PC-3 (cell line): ENCODE measurements around the gene EPHB2. TPM values are rescaled to one million over a fixed set of nuclear protein-coding genes. Genes with fewer than 3 reads are reported as not detected.

Experiments used
- ATAC-seq: fragments of 200-7000 bp; cut with Tn5 transposase; 2 replicates; pipeline ENCODE4 v1.9.1; 2020; ENCODE audit warnings: mild to moderate bottlenecking, moderate library complexity
- BruUV-seq: library from RNA; stranded (reverse); fragments of 400-500 nt; replicated peaks from 2 replicates; lab custom pipeline; 2021; lab: Mats Ljungman, UMichigan
- CTCF ChIA-PET: fragments of 300-600 bp; sonication (Branson Sonifier 250); formaldehyde crosslinking; loops from one replicate; lab custom pipeline; 2022; ENCODE audit warnings: antibody characterized with exemption; lab: Charles Lee
- POLR2A ChIA-PET: fragments of 300-600 bp; sonication (Branson Sonifier 250); formaldehyde crosslinking; loops from one replicate; lab custom pipeline; 2022; ENCODE audit warnings: antibody characterized with exemption; ENCODE audit not compliant: unreplicated experiment; lab: Charles Lee
- DNase-seq: peaks from one replicate; pipeline ENCODE4 v3.0.0-alpha.2; 2015
- H2AFZ ChIP-seq: fragments of 300-600 bp; sonication (generic); 2 replicates; pipeline ENCODE4 v1.6.0; 2016; ENCODE audit warnings: antibody characterized with exemption, low read length
- H3F3A ChIP-seq: fragments of 300-600 bp; sonication (generic); one replicate; pipeline ENCODE4 v1.6.0; 2017; ENCODE audit warnings: antibody characterized with exemption, low read length, control low read depth, mild to moderate bottlenecking; ENCODE audit not compliant: unreplicated experiment
- H3K27ac ChIP-seq: fragments of 300-600 bp; sonication (generic); 2 replicates; pipeline ENCODE4 v1.5.1; 2016; ENCODE audit warnings: mild to moderate bottlenecking, low read length
- H3K27me3 ChIP-seq: fragments of 300-600 bp; sonication (generic); 2 replicates; pipeline ENCODE4 v1.6.1; 2016; ENCODE audit warnings: low read length, mixed read lengths
- H3K36me3 ChIP-seq: fragments of 300-600 bp; sonication (generic); 2 replicates; pipeline ENCODE4 v1.6.1; 2016; ENCODE audit warnings: low read depth, mixed run types, low read length, mixed read lengths
- H3K4me1 ChIP-seq: fragments of 300-600 bp; sonication (generic); 2 replicates; pipeline ENCODE4 v1.5.1; 2016; ENCODE audit warnings: low read length; ENCODE audit not compliant: insufficient read depth
- H3K4me2 ChIP-seq: fragments of 300-600 bp; sonication (generic); 2 replicates; pipeline ENCODE4 v1.6.0; 2016; ENCODE audit warnings: low read length
- H3K4me3 ChIP-seq: fragments of 300-600 bp; sonication (generic); 2 replicates; pipeline ENCODE4 v1.5.1; 2016; ENCODE audit warnings: mild to moderate bottlenecking, low read length, mixed read lengths
- H3K79me2 ChIP-seq: fragments of 300-600 bp; sonication (generic); 2 replicates; pipeline ENCODE4 v1.6.1; 2017; ENCODE audit warnings: low read length, mixed read lengths
- H3K9ac ChIP-seq: fragments of 300-600 bp; sonication (generic); 2 replicates; pipeline ENCODE4 v1.6.0; 2016; ENCODE audit warnings: mild to moderate bottlenecking, low read length
- H3K9me2 ChIP-seq: fragments of 300-600 bp; sonication (generic); replicated peaks from 2 replicates; pipeline ENCODE4 v1.6.1; 2016; ENCODE audit warnings: mixed run types, low read length, mixed read lengths
- H3K9me3 ChIP-seq: fragments of 300-600 bp; sonication (generic); 2 replicates; pipeline ENCODE4 v1.6.1; 2016; ENCODE audit warnings: low read length, mixed read lengths
- H4K20me1 ChIP-seq: fragments of 300-600 bp; sonication (generic); 2 replicates; pipeline ENCODE4 v1.6.1; 2016; ENCODE audit warnings: low read length, mixed read lengths
- EZH2 ChIP-seq: fragments of 300-600 bp; sonication (generic); IDR thresholded peaks from one replicate; pipeline ENCODE4 v1.6.1; 2017; ENCODE audit warnings: antibody characterized with exemption, mild to moderate bottlenecking, low read length; ENCODE audit not compliant: unreplicated experiment
- EZH2phosphoT487 ChIP-seq: fragments of 300-600 bp; sonication (generic); IDR thresholded peaks from 2 replicates; pipeline ENCODE4 v1.6.1; 2018; ENCODE audit warnings: mild to moderate bottlenecking, antibody characterized with exemption, low read length, borderline replicate concordance
- intact Hi-C: fragments of 100-400 bp; cut with micrococcal nuclease; formaldehyde crosslinking; loops from 2 replicates; pipeline ENCODE4 v1.9.0; 2023
- total RNA-seq: library from RNA; depleted of rRNA; stranded (reverse); fragments of >200 nt; gene quantifications from 2 replicates; pipeline ENCODE4 v1.2.3, GENCODE V29; 2014
- TF ChIP-seq, protein P1 (sequence below): fragments of 300-600 bp; sonication (generic); conservative IDR thresholded peaks from 2 replicates; pipeline ENCODE4 v1.5.1; 2017; ENCODE audit warnings: antibody characterized with exemption, low read depth, mild to moderate bottlenecking, low read length

The EPHB2 gene
- total RNA-seq, 1 experiment from 2014 or later, result 23.2 TPM

DNA sequence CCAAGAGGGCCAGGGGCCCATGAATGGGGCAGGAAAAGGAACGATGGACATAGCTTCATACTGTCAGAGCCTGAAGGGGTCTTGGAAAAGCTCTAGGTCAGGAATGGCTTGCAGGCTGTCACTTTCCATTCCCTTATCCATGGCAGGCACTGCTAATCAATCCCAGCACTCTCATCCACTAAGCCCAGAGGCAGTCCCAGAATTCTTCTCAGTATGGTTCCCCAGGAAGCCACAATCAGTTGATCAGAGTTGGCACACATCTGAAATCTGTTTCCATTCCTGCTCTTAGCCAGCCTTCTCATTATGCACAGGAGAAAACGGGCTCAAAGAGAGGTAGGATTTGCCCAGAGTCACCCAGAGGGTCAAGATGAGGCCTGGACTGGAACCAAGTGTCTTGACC, 196.3 kb downstream of the EPHB2 start:
- H3F3A ChIP-seq, result no peaks in the 10 kb centered on the region
- no peak overlapping the region for H3K4me2 ChIP-seq
- POLR2A ChIA-PET, result interaction anchor here (0.6 kb wide), 1 partner anchor 46 kb away, joined by 6 read pairs; no protein-coding TSS in a partner anchor

DNA sequence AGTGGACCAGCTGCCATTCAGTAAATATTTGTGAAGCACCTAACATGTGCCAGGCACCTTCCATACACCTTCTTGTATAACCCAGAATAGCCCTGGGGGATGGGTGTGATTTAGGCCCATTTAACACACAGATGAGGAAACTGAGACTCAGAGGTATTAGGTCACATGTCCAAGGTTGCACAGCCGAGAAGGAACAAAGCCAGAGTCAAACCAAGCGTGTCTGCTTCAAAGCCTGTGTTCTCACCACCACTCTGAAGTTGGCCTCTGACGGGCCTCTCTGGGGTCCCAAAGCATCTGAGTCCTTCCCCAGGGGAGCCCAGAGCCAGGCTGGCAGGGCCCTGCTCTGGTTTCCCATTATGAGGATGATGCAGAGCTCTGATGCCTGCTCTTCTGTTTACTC, 196.9 kb downstream of the EPHB2 start:
- no TSS peak for BruUV-seq
- ATAC-seq (no peak), DNase-seq (no peak)
- CTCF ChIA-PET, result no interaction called here
- no peaks in the 10 kb centered on the region for H3K9me2 ChIP-seq
- H3K4me3 ChIP-seq, result no peak overlapping the region
- POLR2A ChIA-PET, result no interaction called here
- TF ChIP-seq EZH2 (no peak), EZH2phosphoT487 (no peak)
- TF ChIP-seq, protein P1, sequence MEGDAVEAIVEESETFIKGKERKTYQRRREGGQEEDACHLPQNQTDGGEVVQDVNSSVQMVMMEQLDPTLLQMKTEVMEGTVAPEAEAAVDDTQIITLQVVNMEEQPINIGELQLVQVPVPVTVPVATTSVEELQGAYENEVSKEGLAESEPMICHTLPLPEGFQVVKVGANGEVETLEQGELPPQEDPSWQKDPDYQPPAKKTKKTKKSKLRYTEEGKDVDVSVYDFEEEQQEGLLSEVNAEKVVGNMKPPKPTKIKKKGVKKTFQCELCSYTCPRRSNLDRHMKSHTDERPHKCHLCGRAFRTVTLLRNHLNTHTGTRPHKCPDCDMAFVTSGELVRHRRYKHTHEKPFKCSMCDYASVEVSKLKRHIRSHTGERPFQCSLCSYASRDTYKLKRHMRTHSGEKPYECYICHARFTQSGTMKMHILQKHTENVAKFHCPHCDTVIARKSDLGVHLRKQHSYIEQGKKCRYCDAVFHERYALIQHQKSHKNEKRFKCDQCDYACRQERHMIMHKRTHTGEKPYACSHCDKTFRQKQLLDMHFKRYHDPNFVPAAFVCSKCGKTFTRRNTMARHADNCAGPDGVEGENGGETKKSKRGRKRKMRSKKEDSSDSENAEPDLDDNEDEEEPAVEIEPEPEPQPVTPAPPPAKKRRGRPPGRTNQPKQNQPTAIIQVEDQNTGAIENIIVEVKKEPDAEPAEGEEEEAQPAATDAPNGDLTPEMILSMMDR, result no peak
- no peak overlapping the region for H3K9ac ChIP-seq
- H2AFZ ChIP-seq, result no peak overlapping the region
- H3K27me3 ChIP-seq, result no peaks in the 10 kb centered on the region
- no peaks in the 10 kb centered on the region for H3K79me2 ChIP-seq
- H3F3A ChIP-seq, result no peaks in the 10 kb centered on the region
- H4K20me1 ChIP-seq, result no peaks in the 10 kb centered on the region
- no peaks in the 10 kb centered on the region for H3K4me1 ChIP-seq
- no peak overlapping the region for H3K27ac ChIP-seq
- intact Hi-C loops, result no loop called here
- no peaks in the 10 kb centered on the region for H3K9me3 ChIP-seq
- H3K36me3 ChIP-seq, result no peaks in the 10 kb centered on the region
- H3K4me2 ChIP-seq, result no peak overlapping the region

More for the DNA sequence above, 196.3 kb downstream of the EPHB2 start:
- H3K9me3 ChIP-seq, result no peaks in the 10 kb centered on the region
- no peak overlapping the region for H3K27ac ChIP-seq
- DNase-seq (no peak), ATAC-seq (no peak)
- H3K79me2 ChIP-seq, result no peaks in the 10 kb centered on the region
- TF ChIP-seq EZH2 (no peak), EZH2phosphoT487 (no peak)
- TF ChIP-seq, protein P1, result no peak
- no peaks in the 10 kb centered on the region for H3K36me3 ChIP-seq
- H3K4me3 ChIP-seq, result no peak overlapping the region
- H3K9ac ChIP-seq, result no peak overlapping the region
- intact Hi-C loops, result no loop called here
- H3K9me2 ChIP-seq, result no peaks in the 10 kb centered on the region
- no TSS peak for BruUV-seq
- H3K4me1 ChIP-seq, result no peaks in the 10 kb centered on the region
- H4K20me1 ChIP-seq, result no peaks in the 10 kb centered on the region
- H3K27me3 ChIP-seq, result no peaks in the 10 kb centered on the region
- CTCF ChIA-PET, result no interaction called here
- H2AFZ ChIP-seq, result no peak overlapping the region

DNA sequence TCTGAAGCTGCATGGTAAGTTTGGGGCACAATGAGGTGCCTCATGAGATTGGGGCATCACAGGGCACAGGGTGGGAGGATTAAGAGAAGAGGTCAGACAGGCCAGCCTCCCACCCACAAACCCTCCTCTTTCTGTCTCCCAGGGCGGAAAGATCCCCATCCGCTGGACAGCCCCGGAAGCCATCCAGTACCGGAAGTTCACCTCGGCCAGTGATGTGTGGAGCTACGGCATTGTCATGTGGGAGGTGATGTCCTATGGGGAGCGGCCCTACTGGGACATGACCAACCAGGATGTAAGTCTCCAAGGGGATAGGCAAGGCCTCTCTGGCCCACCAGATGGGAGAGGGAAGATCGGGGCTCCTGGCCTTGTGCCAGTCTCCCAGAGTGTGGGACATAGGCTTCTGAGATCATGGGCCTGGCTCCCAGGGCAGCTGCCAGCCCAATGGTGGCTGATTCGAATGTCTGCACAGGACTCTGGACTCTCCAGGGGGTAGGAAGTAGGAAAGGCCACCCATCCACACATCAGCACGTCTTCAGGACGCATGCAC, 198.3 kb downstream of the EPHB2 start:
- POLR2A ChIA-PET, result no interaction called here
- no TSS peak for BruUV-seq
- H3K4me1 ChIP-seq, result no peaks in the 10 kb centered on the region
- no peak for DNase-seq
- no peak overlapping the region for H3K4me2 ChIP-seq
- H3F3A ChIP-seq, result no peaks in the 10 kb centered on the region
- H4K20me1 ChIP-seq, result no peaks in the 10 kb centered on the region
- TF ChIP-seq EZH2phosphoT487 (no peak), EZH2 (no peak)
- TF ChIP-seq, protein P1, result no peak
- CTCF ChIA-PET, result no interaction called here
- no peak overlapping the region for H2AFZ ChIP-seq
- H3K4me3 ChIP-seq, result no peak overlapping the region
- no peak for ATAC-seq
- H3K27me3 ChIP-seq, result no peaks in the 10 kb centered on the region
- H3K9me2 ChIP-seq, result no peaks in the 10 kb centered on the region
- intact Hi-C loops, result no loop called here
- H3K36me3 ChIP-seq, result no peaks in the 10 kb centered on the region
- no peaks in the 10 kb centered on the region for H3K9me3 ChIP-seq
- no peaks in the 10 kb centered on the region for H3K79me2 ChIP-seq
- H3K9ac ChIP-seq, result no peak overlapping the region
- H3K27ac ChIP-seq, result no peak overlapping the region
